HG03280 (cell line): Measurements from ENCODE around the gene CASP6.

Experiments
- ATAC-seq: cut with Tn5 transposase; IDR thresholded peaks from one replicate; pipeline ENCODE4 v1.9.1; 2021; ENCODE audit warnings: mild to moderate bottlenecking, moderate library complexity; ENCODE audit not compliant: unreplicated experiment

CASP6 gene

GRCh38 chr4:109672169-109672930 is 30.9 kb downstream of the CASP6 start:
- ATAC-seq = no peak

- no peak for ATAC-seq
These were observed 31.9 kb downstream of the CASP6 start for GRCh38 chr4:109671350-109671749.

GRCh38 chr4:109665783-109666485 is 37.3 kb downstream of the CASP6 start:
- ATAC-seq = no peak

GRCh38 chr4:109662771-109663170 is 40.5 kb downstream of the CASP6 start:
- ATAC-seq = no peak

GRCh38 chr4:109662116-109662515 is 41.1 kb downstream of the CASP6 start:
- no peak for ATAC-seq

GRCh38 chr4:109658871-109659410 is 44.3 kb downstream of the CASP6 start:
- ATAC-seq = no peak

- ATAC-seq = no peak
These were observed 45.3 kb downstream of the CASP6 start for GRCh38 chr4:109657854-109658418.

- no peak for ATAC-seq
These were observed 47.8 kb downstream of the CASP6 start for GRCh38 chr4:109655396-109655795.

- peak; percentile 59 for ATAC-seq
These were observed 53.4 kb downstream of the CASP6 start for GRCh38 chr4:109649872-109650271.

GRCh38 chr4:109648997-109649575 is 54.2 kb downstream of the CASP6 start:
- ATAC-seq = no peak

- peak; percentile 49 for ATAC-seq
These were observed 54.8 kb downstream of the CASP6 start for GRCh38 chr4:109648266-109648996.

- ATAC-seq = no peak
These were observed 57.2 kb downstream of the CASP6 start for GRCh38 chr4:109645874-109646710.

GRCh38 chr4:109640644-109641043 is 62.6 kb downstream of the CASP6 start:
- ATAC-seq = no peak
